ENCODE measurements around the gene SPTB. TPM values are rescaled to one million over a fixed set of nuclear protein-coding genes. Genes with fewer than 3 reads are reported as not detected.

The SPTB gene
- total and polyA plus RNA-seq, 9 of the 15 experiments (the other 6 are each of a cell fraction or from before 2014, with no cell fraction given) = 0.21 to 45.9 (median 11.7) TPM

DNA sequence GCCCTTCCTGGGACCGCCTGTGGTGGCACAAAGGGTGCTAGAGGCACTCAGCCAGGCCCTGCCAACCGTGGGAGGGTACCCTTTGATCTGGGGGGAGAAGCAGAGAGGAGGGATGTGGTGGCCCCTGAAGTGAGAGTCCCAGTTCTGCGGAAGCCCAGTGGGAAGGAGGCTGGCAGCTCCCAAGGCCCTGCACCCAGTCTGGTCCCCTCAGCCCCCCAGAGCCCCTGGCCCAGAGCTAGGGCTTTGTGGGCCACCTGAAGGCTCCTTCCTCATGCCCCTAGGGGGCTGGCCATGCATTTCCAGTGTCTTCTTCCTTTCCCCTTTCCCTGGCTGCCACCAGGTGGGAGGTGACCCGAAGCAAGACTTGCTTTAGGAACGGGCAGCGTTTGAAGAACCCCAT lies 131.2 kb downstream of the SPTB start:
- Histone ChIP-seq H3K9ac (ENCODE audit: insufficient read depth in 1 of 2, low read depth in 2 of 2, low read length in 2 of 2) (no peak overlapping the region), H2AFZ (ENCODE audit: low read depth, low read length) (no peak overlapping the region), H3K9me1 (ENCODE audit: control insufficient read depth, insufficient read depth, low read length) (no peaks in the 10 kb centered on the region), H3K27me3 (ENCODE audit: control insufficient read depth in 2 of 2, insufficient read depth in 2 of 2, low read length in 2 of 2) (peaks cover 6 to 69% of the 10 kb centered on the region in 2 experiments; a peak in 4 of 5 replicates), H3K27ac (ENCODE audit: extremely low read depth, low read depth, low read length) (no peak overlapping the region), H3K79me2 (ENCODE audit: control insufficient read depth, insufficient read depth, low read length) (no peaks in the 10 kb centered on the region), H3K4me1 (replicated peaks in 1 of 2; ENCODE audit: control insufficient read depth in 2 of 2, insufficient read depth in 2 of 2, low read length in 2 of 2) (no peaks in the 10 kb centered on the region; a peak in 1 of 5 replicates), H3K4me3 (no peak overlapping the region), H3K36me3 (ENCODE audit: control insufficient read depth, insufficient read depth, low read length) (no peaks in the 10 kb centered on the region), H3K9me3 (replicated peaks; ENCODE audit: control insufficient read depth, insufficient read depth, low read depth, low read length) (no peaks in the 10 kb centered on the region), H4K20me1 (replicated peaks; ENCODE audit: control insufficient read depth, insufficient read depth, low read length) (no peaks in the 10 kb centered on the region; the same call in 1 of the 2 replicates), H3K4me2 (ENCODE audit: insufficient read depth, low read length) (no peak overlapping the region)
- intact Hi-C loops (cut with micrococcal nuclease) (no loop called here), in situ Hi-C loops (cut with MboI) (no loop called here)
- ATAC-seq (no peak), FAIRE-seq (no peak), DNase-seq (ENCODE audit: extremely low read depth in 1 of 4, low spot score in 3 of 4) (no peak)
- TF ChIP-seq SUPT5H (IDR thresholded peaks at IDR 0.05) (no peak), HNRNPLL (IDR thresholded peaks at IDR 0.05; ENCODE audit: low read depth, low read length, poor library complexity, severe bottlenecking) (no peak), POLR2AphosphoS2 (IDR thresholded peaks at IDR 0.05; ENCODE audit: low read length) (no peak), NCOR1 (IDR thresholded peaks at IDR 0.05) (no peak), HEY1 (CRISPR knock-in tag; IDR thresholded peaks at IDR 0.05; ENCODE audit: borderline replicate concordance) (no peak), SREBF1 (IDR thresholded peaks at IDR 0.05; ENCODE audit: borderline replicate concordance, low read depth, low read length) (no peak), RBFOX2 (IDR thresholded peaks at IDR 0.05; ENCODE audit: low read depth, low read length) (no peak), POLR2B (IDR thresholded peaks at IDR 0.05; ENCODE audit: low read depth, partially characterized antibody) (no peak), CBX5 (IDR thresholded peaks at IDR 0.05; ENCODE audit: borderline replicate concordance, low read depth) (no peak), ZKSCAN3 (CRISPR knock-in tag; IDR thresholded peaks at IDR 0.05) (no peak), ZNF165 (CRISPR knock-in tag; IDR thresholded peaks at IDR 0.05; ENCODE audit: borderline replicate concordance) (no peak), BRCA1 (IDR thresholded peaks at IDR 0.05) (no peak), BRCA1 (CRISPR knock-in tag; IDR thresholded peaks at IDR 0.05) (no peak), PHF20 (IDR thresholded peaks at IDR 0.05; ENCODE audit: partially characterized antibody) (no peak)
- WGBS (ENCODE audit: insufficient coverage, low coverage, missing lambda C conversion rate) = 0% methylated on average over 2 of the region's 6 CpGs
- no TSS peak for BruUV-seq (replicated peaks)
- CTCF ChIA-PET (ENCODE audit: low intra/inter-chr PET ratio) = no interaction called here
- POLR2A ChIA-PET = no interaction called here

Measured in K562 (cell line).